HEK293 (cell line): Measurements from ENCODE around the gene CHMP1B.

Source experiments
- KLF9 ChIP-seq: fragments of 450-650 bp; formaldehyde crosslinking; IDR thresholded peaks from 2 replicates; pipeline ENCODE4 v1.5.1; 2016; ENCODE audit warnings: missing biosample characterization, missing genetic modification characterization, low read depth
- WT1 ChIP-seq: fragments of 450-650 bp; formaldehyde crosslinking; IDR thresholded peaks from 2 replicates; pipeline ENCODE4 v1.5.1; 2016; ENCODE audit warnings: missing biosample characterization, missing genetic modification characterization
- TF ChIP-seq, protein P1 (sequence below): fragments of 450-650 bp; formaldehyde crosslinking; IDR thresholded peaks from 2 replicates; pipeline ENCODE4 v1.5.1; 2016; ENCODE audit warnings: missing biosample characterization, missing genetic modification characterization, low read depth

DNA sequence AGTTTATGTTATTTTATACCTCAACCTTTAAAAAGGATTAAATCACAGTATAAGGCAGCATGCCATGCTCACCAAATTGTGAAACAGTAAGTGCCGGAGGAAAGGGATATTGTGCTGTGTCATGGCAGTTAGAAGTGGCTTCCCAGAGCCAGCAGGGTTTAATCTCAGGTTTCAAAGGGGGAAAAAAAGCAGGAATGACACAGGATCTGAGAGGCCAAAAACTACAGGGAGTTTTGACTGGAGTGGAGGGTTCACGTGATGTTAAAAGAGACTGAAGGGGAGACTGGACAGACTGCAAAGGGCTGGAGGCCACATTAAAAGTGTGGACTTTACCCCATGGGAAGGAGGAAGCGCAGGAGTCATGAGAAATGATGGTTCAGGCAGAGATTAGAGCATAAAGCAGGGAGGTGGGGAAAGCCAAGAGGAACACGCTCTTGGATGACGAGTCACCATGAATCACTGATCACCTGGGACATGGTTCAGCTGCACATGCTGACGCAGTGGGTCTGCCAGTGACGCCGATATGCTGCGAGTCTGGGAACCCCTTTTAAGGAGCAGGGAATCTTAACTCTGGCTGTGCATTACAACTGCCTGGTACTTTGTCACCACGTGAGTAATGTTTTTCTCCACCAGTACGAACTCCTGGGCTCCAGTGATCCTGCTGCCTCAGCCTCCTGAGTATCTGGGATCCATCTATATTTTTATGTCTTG lies 6.1 kb downstream of the CHMP1B start:
- TF ChIP-seq KLF9, result peak; percentile 15; the same call in 1 of the 2 replicates
- TF ChIP-seq WT1 (tag by site-specific recombination), result peak; percentile 77
- TF ChIP-seq, protein P1, sequence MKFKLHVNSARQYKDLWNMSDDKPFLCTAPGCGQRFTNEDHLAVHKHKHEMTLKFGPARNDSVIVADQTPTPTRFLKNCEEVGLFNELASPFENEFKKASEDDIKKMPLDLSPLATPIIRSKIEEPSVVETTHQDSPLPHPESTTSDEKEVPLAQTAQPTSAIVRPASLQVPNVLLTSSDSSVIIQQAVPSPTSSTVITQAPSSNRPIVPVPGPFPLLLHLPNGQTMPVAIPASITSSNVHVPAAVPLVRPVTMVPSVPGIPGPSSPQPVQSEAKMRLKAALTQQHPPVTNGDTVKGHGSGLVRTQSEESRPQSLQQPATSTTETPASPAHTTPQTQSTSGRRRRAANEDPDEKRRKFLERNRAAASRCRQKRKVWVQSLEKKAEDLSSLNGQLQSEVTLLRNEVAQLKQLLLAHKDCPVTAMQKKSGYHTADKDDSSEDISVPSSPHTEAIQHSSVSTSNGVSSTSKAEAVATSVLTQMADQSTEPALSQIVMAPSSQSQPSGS (tag by site-specific recombination), result peak; percentile 39; the same call in 1 of the 2 replicates
